ENCODE measurements around the gene PRCP.

The PRCP gene

GRCh38 chr11:82787981-82788380, 112.2 kb downstream of the PRCP start:
- DNase-seq, result no peak

GRCh38 chr11:82786836-82787235, 113.4 kb downstream of the PRCP start:
- DNase-seq, result no peak

- no peak for DNase-seq
These were observed 114.2 kb downstream of the PRCP start for GRCh38 chr11:82786001-82786400.

- DNase-seq, result no peak
These were observed 117.3 kb downstream of the PRCP start for GRCh38 chr11:82782825-82783374.

- no peak for DNase-seq
These were observed 121.5 kb downstream of the PRCP start for GRCh38 chr11:82778776-82779175.

GRCh38 chr11:82776377-82776776, 123.9 kb downstream of the PRCP start:
- no peak for DNase-seq

GRCh38 chr11:82775736-82776346, 124.4 kb downstream of the PRCP start:
- peak in 6 of 58 donors; percentile 2 to 25 (median 8) for DNase-seq

GRCh38 chr11:82775218-82775617, 125.0 kb downstream of the PRCP start:
- DNase-seq, result no peak

Measured in anterior cingulate cortex (tissue), 58 donors.